KOPT-K1 (cell line): ENCODE measurements around the gene GASK1B.

Experiments used
- H3K27ac ChIP-seq: fragments of 200-600 bp; sonication (generic); 2 replicates; pipeline ENCODE4 v1.5.1; 2016; ENCODE audit warnings: antibody characterized with exemption, mild to moderate bottlenecking, low read depth, low read length; ENCODE audit not compliant: poor library complexity, severe bottlenecking
- H3K36me3 ChIP-seq: fragments of 200-600 bp; sonication (generic); 2 replicates; pipeline ENCODE4 v1.5.1; 2017; ENCODE audit warnings: antibody characterized with exemption, mild to moderate bottlenecking, low read length, moderate library complexity; ENCODE audit not compliant: insufficient read depth
- H3K9me3 ChIP-seq: fragments of 200-600 bp; sonication (generic); 2 replicates; pipeline ENCODE4 v1.5.1; 2017; ENCODE audit warnings: antibody characterized with exemption, low read length, mild to moderate bottlenecking; ENCODE audit not compliant: insufficient read depth, poor library complexity, severe bottlenecking

GASK1B gene

DNA sequence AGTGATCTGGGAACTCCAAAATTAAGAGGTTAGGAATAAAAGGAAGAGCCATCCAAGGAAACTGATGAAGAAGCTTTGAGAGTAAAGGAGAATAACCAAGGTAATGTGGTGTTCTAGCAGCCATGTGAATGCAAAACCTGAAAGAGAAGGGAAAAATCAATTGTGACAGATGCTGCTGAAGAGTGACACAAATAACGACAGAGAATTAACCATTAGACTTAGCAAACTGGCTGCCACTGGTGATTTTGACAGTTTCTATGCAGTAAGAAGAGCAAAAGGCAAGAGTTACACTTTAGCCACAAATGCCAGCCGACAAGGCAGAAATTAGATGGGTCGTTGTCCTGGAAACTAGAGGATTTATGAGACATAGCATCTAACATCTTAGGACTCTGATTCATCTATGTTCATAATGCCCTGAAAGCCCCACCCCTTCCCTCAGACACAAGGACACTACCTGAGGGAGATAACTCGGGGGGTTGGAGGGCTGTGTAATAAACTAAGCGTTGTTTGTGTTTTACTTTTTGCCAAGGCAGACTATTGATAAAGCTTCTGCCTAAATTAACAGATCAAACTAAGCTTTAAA, 24.5 kb upstream of the GASK1B start:
- H3K9me3 ChIP-seq = no peaks in the 10 kb centered on the region
- no peaks in the 10 kb centered on the region for H3K36me3 ChIP-seq
- H3K27ac ChIP-seq = no peak overlapping the region

DNA sequence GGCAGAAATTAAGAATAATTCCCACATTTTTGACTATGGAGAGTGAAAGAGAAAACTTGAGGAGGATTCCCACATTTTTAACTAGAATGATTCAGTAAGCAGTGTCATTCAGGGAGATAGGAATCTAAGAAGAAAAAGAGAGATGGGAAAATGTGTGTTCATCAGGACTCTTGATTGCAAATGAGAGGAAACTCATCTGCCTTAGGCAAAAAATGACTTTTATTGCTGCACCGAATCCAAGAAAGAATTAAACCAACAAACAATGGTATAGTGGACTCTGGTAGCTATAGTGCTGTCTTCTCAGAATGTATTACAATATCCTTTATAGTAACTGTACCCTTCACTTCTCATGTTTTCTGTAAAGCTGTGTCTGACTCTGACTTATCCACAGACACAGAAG, 22.5 kb upstream of the GASK1B start:
- H3K36me3 ChIP-seq = no peaks in the 10 kb centered on the region
- no peaks in the 10 kb centered on the region for H3K9me3 ChIP-seq
- no peak overlapping the region for H3K27ac ChIP-seq

DNA sequence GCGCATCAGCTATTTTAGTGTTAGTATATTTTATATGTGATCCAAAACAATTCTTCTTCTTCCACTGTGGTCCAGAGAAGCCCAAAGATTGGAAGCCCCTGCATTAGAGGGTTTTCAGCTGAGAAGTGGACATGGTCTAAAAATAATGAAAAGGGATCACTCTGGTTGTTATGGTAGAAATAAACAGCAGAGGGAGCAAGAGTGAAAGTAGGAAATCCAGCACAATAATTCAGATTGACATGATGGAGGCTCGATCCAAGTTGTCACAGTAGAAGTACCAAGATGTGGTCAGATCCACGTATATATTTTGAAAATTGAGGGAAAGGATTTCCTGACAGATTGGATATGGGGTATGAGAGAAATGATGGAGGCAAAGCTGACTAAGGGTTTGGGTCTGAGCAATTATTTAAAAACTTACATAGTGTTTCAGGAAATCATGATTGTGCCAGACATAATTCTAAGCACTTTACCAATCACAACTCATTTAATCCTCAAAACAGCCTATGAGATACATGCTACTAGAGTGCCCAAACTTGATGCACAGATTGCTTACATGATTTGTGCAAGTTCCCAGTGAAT, 20.4 kb upstream of the GASK1B start:
- Histone ChIP-seq H3K36me3 (no peaks in the 10 kb centered on the region), H3K9me3 (no peaks in the 10 kb centered on the region), H3K27ac (no peak overlapping the region)

DNA sequence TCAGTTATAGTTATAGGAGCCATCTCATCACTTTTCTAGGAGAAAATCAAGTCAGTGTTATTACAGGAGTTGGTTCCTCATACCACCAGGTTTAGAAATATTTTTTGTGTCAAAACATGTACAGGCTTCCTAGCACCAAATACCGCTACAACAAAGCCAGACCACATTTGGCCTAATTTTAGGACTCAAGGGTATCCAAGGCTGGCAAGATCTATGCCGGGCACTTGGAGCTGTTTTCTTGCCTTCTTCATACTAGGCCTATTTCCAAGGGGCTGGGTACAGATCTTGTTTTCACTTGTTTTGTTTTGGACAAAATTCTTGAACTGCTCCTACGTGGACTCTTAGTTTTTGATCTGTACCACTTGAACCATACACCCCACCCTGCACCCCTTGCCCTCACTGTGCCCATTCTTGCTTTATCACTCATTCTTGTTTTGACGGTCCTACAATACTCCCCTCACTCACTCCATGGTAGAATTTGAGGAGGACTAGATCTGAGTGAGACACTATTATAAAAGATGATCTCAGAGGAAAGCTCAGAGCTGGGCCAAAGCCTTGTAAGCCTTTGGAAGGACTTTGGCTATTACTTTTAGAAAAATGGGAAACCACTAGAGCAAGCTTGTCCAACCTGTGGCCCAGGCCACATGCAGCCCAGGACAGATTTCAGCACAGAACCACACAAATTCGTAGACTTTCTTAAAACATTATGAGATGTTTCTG, 19.8 kb upstream of the GASK1B start:
- no peaks in the 10 kb centered on the region for H3K9me3 ChIP-seq
- no peak overlapping the region for H3K27ac ChIP-seq
- H3K36me3 ChIP-seq = no peaks in the 10 kb centered on the region

DNA sequence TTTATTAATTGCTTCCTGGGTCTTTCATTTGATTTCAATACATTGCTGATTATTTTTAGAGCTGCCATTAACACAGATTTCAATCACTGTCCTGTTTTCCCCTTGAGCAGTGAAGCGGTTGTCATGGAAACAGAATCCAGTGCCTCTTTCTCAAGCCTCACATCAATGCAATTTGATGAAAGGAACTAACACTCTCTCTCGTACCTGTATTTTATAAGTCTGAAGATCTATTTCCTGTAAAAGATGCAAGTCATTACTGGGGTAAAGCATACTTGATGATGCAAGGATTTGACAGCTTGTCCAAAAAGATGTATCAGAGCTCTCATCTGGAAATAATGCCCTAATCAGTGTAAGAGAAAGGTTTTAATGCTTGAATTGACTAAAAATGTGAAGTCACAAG, 17.9 kb upstream of the GASK1B start:
- H3K27ac ChIP-seq = no peak overlapping the region
- no peaks in the 10 kb centered on the region for H3K9me3 ChIP-seq
- H3K36me3 ChIP-seq = no peaks in the 10 kb centered on the region

DNA sequence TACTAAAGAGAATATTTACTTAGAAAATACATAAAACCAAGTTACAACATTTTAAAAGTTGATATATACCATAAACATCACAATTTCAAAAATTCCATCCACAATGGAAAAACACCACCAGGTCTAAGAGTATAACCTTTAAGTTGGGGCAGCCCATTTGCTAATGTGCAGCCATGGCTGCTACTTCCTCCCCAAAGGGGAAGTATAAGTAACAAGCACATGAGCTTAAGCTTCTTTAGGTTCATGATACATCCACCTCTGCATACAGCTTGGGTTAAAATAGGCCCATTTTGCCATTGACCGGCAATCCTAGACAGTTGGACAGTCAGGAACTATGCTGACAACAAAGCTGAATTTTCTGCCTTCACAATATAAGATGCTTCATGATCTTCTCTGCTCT, 16.6 kb upstream of the GASK1B start:
- Histone ChIP-seq H3K27ac (no peak overlapping the region), H3K9me3 (no peaks in the 10 kb centered on the region), H3K36me3 (no peaks in the 10 kb centered on the region)

DNA sequence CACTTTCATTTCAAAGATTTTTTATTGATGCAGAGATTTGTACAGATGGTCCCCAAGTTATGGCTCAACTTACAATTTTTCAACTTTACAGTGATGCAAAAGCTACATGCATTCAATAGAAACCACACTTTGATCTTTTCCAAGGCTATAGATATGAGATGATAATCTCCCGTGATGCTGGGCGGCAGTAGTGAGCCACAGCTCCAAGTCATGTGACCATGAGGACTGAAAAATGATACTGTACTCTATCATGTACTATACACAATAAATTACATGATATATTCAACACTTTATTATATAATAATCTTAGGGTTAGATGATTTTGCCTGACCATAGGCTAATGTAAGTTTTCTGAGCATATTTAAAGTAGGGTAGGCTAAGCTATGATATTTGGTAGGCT, 14.0 kb upstream of the GASK1B start:
- Histone ChIP-seq H3K9me3 (no peaks in the 10 kb centered on the region), H3K27ac (no peak overlapping the region), H3K36me3 (no peaks in the 10 kb centered on the region)

DNA sequence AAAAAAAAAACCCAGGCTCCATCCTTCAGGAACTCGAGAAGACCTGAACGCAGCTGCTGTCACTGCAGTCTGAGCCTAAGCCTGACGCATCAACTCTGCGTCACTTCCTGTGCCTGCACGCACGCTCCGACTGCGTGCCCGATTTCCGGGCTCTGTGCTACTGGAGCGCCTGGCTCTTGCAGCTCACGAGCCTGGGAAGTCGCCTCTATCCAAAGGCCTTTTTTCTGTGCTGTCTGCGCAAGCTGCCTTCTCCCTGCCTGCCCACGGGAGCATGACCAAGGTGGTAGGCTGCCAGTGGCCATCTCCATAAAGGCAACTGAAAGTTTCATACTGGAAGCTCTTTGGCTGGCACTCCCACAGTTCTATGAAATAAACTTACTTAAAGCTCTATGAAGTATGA, 9.9 kb upstream of the GASK1B start:
- H3K27ac ChIP-seq = no peak overlapping the region
- H3K9me3 ChIP-seq = no peaks in the 10 kb centered on the region
- no peaks in the 10 kb centered on the region for H3K36me3 ChIP-seq

DNA sequence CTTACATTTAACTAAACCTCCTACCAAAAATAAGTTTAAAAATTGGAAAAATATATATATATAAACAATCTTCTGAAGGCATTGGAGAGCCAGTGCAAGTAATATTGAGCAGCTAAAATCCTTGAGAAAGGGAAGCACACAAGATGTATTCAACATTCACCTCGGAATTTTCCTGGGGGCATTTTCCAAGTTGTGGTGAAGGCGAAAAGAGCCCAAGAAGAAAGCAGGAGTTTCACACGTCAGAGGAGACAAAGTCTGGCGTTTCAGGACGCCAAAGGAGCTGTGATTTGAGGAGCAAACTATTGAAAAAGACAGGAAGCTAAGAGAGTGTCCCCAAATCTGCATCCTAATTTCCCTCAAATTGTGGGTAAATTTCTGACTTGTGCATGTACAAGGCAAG, 9.1 kb upstream of the GASK1B start:
- Histone ChIP-seq H3K27ac (no peak overlapping the region), H3K9me3 (no peaks in the 10 kb centered on the region), H3K36me3 (no peaks in the 10 kb centered on the region)

DNA sequence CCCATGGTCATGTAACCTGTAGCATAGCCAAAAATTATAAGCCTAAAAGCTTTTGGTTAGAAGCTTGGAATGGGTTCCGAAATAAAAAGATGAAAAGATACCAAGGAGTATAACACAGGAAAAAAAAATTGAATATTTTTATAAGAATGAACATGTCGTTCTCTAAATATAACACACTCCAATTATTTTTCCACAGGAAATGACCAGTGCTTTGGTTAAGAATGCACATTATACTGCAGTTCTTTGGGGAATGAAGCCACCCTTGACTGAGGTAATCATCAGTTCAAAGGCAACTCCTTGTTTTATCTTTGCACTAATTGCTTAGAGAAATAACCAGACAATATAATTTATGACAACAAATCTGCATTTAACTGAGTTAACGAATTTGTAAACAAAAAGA, 6.6 kb upstream of the GASK1B start:
- no peaks in the 10 kb centered on the region for H3K36me3 ChIP-seq
- no peak overlapping the region for H3K27ac ChIP-seq
- no peaks in the 10 kb centered on the region for H3K9me3 ChIP-seq

DNA sequence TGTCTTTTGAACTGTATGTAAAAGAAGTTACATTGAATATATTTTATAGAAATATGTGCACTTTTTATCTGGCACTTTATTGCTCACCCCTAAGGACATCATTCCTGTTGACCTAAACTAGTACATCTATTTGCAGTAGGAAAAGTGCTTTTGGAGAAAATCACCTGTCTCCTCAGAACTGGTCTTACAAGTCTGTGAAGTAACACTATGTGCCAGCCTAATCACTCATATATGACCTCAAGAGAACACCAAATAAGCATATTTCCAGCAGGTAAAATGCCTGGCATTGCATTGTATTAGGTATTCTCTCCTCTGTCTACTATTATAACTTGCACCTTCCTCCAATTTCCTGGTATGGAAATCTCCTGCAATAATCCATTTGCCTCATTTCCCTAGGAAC, 4.0 kb upstream of the GASK1B start:
- Histone ChIP-seq H3K27ac (no peak overlapping the region), H3K9me3 (no peaks in the 10 kb centered on the region), H3K36me3 (no peaks in the 10 kb centered on the region)

DNA sequence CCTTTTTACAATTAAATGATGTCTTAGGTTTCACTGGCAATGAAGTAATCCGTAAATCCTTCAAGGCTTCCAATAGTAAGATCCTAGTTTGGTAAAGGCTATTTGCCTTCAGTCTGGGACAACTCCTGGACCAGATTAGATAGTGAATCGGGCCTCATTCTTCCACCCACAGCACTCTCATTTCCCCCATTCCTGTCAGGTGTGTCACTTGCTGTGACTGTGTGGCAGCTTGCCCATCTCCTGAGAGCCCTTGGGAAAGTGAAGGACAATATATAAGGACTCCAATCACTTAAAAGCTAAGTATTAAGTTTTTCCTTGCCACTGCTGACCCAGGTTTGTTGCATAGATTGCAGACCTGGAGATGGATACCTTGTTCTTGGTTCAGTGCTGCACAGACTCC, 3.3 kb upstream of the GASK1B start:
- Histone ChIP-seq H3K36me3 (no peaks in the 10 kb centered on the region), H3K9me3 (no peaks in the 10 kb centered on the region), H3K27ac (no peak overlapping the region)

DNA sequence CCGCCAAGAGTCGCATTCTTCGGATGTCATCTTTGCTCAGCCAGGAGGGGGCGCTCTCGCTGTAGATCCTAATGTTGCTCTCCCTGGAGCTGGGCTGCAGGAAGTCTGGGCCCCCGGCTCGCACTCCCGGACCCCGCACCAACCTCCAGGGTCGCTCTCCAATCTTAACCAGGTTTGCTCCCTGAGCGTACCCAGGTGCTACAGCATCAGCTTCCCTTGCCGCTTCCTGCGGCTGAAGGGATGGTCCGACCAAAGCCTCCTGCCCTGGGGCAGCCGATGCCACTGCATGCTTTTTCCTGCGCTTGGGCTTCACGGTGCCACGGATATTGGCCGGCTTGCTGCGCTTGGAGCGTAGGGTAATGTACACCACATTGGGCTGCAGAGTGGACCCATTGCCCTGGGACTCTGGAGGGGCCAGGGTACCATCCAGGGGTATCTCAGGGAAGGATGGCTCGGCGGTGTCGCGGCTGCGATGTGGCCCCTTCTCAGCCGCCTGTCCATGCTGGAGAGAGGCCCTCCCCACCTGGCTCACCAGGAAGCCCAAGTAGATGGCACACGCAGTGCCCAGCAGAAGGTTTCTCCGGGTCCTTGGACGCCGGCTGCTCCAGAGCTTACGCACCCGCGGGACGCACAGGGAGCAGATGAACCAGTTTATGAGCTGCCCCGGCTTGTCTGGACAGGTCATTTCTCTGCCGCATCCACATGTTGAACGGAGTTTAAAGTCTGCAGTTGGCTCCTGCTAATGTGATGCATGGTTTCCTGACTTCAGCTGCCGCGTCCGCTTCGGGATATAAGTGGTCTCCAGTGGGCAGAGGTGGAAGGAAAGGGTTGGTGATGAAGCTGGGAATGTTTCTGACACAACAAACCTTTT, 1.9 kb downstream of the GASK1B start:
- Histone ChIP-seq H3K9me3 (no peaks in the 10 kb centered on the region), H3K36me3 (no peaks in the 10 kb centered on the region), H3K27ac (no peak overlapping the region)

DNA sequence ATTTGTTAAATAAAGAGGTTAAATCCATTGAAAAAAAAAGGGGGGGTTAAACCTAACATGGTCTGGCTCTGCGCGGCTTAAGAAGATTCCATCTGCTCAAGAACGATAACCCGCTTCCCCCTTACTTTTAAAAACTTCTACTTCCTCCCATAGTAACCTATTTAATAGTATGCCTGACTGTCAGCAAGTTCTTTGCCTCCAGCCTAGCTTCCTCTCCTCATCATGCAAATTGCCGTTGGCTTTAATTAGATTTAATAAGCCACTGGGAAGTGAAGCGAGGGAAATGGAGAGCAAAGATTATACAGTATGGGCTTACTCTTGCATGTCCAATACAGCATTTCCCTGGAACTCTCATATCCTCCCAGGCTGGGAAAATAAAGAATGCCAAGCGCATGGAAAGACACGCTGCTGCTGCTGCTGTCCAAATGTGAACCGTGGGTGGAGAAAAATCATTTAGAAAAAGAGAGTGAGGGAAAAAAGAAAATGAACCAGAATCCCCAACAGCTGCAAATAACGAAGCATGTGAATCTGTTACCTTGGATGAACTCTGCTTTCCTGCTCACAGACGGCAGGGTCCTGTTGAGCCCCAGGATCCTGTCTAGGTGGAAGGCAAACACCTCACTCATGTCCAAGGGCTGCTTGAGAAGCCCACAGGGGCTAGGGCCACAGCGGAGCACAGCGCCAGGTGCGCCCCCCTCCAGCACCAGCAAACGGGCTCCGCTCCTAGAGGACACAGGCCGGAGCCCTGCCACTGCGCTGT, 2.7 kb downstream of the GASK1B start:
- Histone ChIP-seq H3K36me3 (no peaks in the 10 kb centered on the region), H3K27ac (no peak overlapping the region), H3K9me3 (no peaks in the 10 kb centered on the region)

DNA sequence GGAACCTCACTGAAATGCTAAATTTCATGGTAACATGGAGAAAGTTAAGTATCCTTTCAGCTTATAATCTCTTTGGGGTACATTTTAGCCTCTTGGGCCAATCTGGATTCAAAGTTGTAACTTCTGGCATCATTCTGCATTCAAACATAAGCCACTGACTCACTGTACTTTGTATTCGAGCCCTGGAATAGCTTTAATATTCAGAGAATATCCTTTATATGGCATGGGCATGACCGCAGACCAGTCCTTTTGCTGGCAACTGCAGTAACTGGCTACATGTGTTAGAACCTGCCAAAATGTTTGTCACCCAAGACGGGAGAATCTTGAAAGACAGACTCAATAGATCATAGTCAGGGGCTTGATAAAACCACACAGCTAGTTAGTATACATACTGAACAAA, 3.3 kb downstream of the GASK1B start:
- Histone ChIP-seq H3K36me3 (no peaks in the 10 kb centered on the region), H3K27ac (no peak overlapping the region), H3K9me3 (no peaks in the 10 kb centered on the region)
